Measurements from ENCODE around the gene LIG1. TPM values are rescaled to one million over a fixed set of nuclear protein-coding genes. Genes with fewer than 3 reads are reported as not detected.
"Not testable (repeated sequence)": the region's sequence is repeated elsewhere in the genome, so short reads cannot be mapped to it uniquely, and the experiment has no call there.

The LIG1 gene
- total RNA-seq, 1 donor = 11.9 TPM

DNA sequence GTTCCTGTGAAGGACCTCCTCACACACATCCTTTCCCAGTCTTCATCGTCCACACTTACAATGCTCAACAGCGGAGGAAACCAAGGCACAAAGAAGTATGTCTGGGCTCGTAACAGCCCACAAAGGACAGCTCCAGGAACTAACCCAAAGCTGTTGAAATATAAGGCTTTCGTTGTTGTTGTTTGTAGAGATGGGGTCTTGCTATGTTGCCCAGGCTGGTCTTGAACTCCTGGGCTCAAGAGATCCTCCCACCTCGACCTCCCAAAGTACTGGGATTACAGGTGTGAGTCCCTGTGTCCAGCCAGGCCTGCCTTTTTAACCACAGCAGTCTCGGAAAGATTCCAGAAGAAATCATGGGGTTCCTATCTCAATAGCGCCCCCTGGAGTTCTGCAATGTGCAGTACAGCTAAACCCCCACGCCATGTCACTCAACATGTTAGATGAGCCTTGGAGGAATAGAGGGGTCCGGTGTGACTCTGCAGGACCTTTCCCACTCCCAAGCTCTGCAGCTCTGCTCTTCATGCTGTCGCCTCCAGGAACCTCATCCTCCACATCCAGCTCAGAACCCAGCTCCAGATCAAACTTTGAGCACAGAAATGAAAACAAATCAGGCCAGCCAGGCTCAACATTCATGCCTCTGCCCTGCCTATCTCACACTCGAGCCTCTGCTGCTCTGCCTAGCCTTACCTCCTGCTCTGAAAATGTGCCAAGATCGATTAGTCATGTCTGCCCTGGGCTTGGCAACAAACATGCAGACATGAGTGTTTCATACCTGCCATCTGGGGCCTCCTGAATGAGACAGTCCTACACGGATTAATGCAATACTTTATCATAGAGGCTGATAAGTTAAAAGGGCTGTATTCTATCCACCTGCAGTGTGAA, 67.0 kb downstream of the LIG1 start:
- Histone ChIP-seq H3K9me3 (ENCODE audit: low read depth, low read length) (no peaks in the 10 kb centered on the region), H3K36me3 (ENCODE audit: insufficient read depth, low read length) (no peaks in the 10 kb centered on the region), H2AFZ (ENCODE audit: low read length) (no peak overlapping the region), H3K27me3 (ENCODE audit: insufficient read depth, low read length) (no peaks in the 10 kb centered on the region), H3K79me2 (ENCODE audit: insufficient read depth, low read length) (no peaks in the 10 kb centered on the region), H4K20me1 (ENCODE audit: insufficient read depth, low read length) (no peaks in the 10 kb centered on the region), H3K4me2 (ENCODE audit: insufficient read depth, low read length) (no peak overlapping the region), H3K4me3 (ENCODE audit: insufficient read depth, low read length) (no peak overlapping the region), H3K4me1 (ENCODE audit: insufficient read depth, low read length) (peaks cover 7% of the 10 kb centered on the region), H3K27ac (ENCODE audit: low read depth, low read length) (no peak overlapping the region)
- DNase-seq (ENCODE audit: insufficient read length, low spot score, missing footprints) = peak; percentile 94
- TF ChIP-seq, protein P1, sequence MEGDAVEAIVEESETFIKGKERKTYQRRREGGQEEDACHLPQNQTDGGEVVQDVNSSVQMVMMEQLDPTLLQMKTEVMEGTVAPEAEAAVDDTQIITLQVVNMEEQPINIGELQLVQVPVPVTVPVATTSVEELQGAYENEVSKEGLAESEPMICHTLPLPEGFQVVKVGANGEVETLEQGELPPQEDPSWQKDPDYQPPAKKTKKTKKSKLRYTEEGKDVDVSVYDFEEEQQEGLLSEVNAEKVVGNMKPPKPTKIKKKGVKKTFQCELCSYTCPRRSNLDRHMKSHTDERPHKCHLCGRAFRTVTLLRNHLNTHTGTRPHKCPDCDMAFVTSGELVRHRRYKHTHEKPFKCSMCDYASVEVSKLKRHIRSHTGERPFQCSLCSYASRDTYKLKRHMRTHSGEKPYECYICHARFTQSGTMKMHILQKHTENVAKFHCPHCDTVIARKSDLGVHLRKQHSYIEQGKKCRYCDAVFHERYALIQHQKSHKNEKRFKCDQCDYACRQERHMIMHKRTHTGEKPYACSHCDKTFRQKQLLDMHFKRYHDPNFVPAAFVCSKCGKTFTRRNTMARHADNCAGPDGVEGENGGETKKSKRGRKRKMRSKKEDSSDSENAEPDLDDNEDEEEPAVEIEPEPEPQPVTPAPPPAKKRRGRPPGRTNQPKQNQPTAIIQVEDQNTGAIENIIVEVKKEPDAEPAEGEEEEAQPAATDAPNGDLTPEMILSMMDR (IDR thresholded peaks at IDR 0.05; ENCODE audit: extremely low read depth, low read depth, low read length) = peak; percentile 87

DNA sequence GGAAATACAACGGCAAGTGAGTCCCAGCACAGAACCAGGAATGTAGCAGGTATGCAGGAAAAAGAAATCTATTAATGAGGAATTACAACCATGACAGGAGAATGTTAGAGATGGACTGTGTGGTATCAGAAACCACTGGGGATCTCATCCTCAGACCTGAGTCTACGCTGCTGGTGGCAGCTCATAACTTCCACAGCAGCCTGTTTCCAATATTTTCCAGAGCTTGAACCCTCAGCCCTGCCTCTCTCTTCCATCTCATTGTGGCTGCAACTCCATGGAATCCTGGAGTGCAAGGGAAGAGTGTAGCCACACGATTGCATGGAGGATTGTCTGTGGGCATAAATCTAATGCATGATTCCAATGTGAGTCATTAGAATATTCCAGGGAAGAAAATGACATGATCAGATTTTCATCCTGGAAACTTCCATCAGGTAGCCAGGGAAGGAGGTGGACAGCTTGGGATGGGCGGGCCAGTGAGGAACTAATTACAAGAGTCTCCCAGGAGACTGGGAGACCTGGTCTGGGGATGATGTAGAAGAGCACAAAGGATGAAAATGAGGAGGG, 74.5 kb downstream of the LIG1 start:
- Histone ChIP-seq H3K27ac (ENCODE audit: low read depth, low read length) (no peak overlapping the region), H2AFZ (ENCODE audit: low read length) (no peak overlapping the region), H3K4me2 (ENCODE audit: insufficient read depth, low read length) (no peak overlapping the region), H3K79me2 (ENCODE audit: insufficient read depth, low read length) (no peaks in the 10 kb centered on the region), H3K4me3 (ENCODE audit: insufficient read depth, low read length) (no peak overlapping the region), H4K20me1 (ENCODE audit: insufficient read depth, low read length) (no peaks in the 10 kb centered on the region), H3K9me3 (ENCODE audit: low read depth, low read length) (peaks cover 2% of the 10 kb centered on the region), H3K4me1 (ENCODE audit: insufficient read depth, low read length) (peaks cover 9% of the 10 kb centered on the region), H3K27me3 (ENCODE audit: insufficient read depth, low read length) (peaks cover 7% of the 10 kb centered on the region), H3K36me3 (ENCODE audit: insufficient read depth, low read length) (no peaks in the 10 kb centered on the region)
- TF ChIP-seq, protein P1 (IDR thresholded peaks at IDR 0.05; ENCODE audit: extremely low read depth, low read depth, low read length) = no peak
- DNase-seq (ENCODE audit: insufficient read length, low spot score, missing footprints) = peak; percentile 68

DNA sequence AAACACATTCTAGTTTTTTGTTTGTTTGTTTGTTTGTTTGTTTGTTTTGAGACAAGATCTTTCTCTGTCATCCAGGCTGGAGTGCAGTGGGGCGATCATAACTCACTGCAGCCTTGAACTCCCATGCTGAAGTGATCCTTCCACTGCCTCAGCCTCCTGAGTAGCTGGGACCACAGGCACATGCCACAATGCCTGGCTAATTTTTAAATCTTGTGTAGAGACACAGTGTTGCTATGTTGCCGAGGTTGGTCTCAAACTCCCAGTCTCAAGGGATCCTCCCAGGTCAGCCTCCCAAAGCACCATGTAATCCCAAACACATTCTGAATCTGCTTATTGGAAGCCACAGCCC, 75.3 kb downstream of the LIG1 start:
- Histone ChIP-seq H3K4me1 (ENCODE audit: insufficient read depth, low read length) (peaks cover 18% of the 10 kb centered on the region), H3K36me3 (ENCODE audit: insufficient read depth, low read length) (no peaks in the 10 kb centered on the region), H3K27me3 (ENCODE audit: insufficient read depth, low read length) (peaks cover 7% of the 10 kb centered on the region), H3K4me3 (ENCODE audit: insufficient read depth, low read length) (no peak overlapping the region), H3K27ac (ENCODE audit: low read depth, low read length) (no peak overlapping the region), H3K4me2 (ENCODE audit: insufficient read depth, low read length) (no peak overlapping the region), H3K9me3 (ENCODE audit: low read depth, low read length) (peaks cover 3% of the 10 kb centered on the region), H3K79me2 (ENCODE audit: insufficient read depth, low read length) (no peaks in the 10 kb centered on the region), H2AFZ (ENCODE audit: low read length) (no peak overlapping the region), H4K20me1 (ENCODE audit: insufficient read depth, low read length) (no peaks in the 10 kb centered on the region)
- TF ChIP-seq, protein P1 (IDR thresholded peaks at IDR 0.05; ENCODE audit: extremely low read depth, low read depth, low read length) = no peak
- DNase-seq (ENCODE audit: insufficient read length, low spot score, missing footprints) = no peak

DNA sequence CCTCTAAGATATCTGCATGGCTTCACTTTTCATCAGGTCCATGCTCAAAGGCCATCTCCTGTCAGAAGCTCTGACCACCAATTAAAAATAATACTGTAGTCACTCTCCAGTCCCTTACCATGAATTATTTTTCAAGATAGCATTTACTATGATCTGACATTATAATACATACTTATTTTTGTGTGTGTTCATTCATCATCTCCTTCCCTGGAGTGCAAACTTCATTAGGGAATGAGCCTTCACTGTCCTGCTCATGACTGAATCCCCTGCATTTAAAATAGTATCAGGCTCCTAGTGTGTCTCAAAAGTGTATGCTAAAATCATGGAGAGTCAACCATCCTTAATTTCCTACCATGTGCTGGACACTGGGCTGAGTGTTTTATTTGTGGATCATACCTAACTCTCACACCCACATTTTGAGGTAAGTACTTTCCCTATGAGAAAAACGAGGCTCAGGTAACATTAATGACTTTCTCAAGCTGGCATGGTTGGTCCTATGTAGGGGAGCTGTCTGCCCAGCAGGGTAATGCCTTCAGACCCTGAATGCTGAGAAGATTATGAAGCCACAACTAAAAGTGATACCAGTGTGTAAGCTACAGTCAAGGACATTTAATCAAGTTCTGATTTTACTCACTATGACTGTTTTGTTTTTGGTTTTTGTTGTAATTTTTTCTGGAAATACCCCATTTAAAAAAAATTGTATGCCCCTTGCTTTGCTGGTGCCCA, 75.9 kb downstream of the LIG1 start:
- peaks cover 21% of the 10 kb centered on the region for H3K4me1 ChIP-seq (ENCODE audit: insufficient read depth, low read length)
- TF ChIP-seq, protein P1 (IDR thresholded peaks at IDR 0.05; ENCODE audit: extremely low read depth, low read depth, low read length) = no peak
- no peaks in the 10 kb centered on the region for H4K20me1 ChIP-seq (ENCODE audit: insufficient read depth, low read length)
- no peaks in the 10 kb centered on the region for H3K79me2 ChIP-seq (ENCODE audit: insufficient read depth, low read length)
- H3K4me3 ChIP-seq (ENCODE audit: insufficient read depth, low read length) = no peak overlapping the region
- H3K27ac ChIP-seq (ENCODE audit: low read depth, low read length) = no peak overlapping the region
- H3K4me2 ChIP-seq (ENCODE audit: insufficient read depth, low read length) = no peak overlapping the region
- DNase-seq (ENCODE audit: insufficient read length, low spot score, missing footprints) = no peak
- peaks cover 7% of the 10 kb centered on the region for H3K27me3 ChIP-seq (ENCODE audit: insufficient read depth, low read length)
- H3K9me3 ChIP-seq (ENCODE audit: low read depth, low read length) = peaks cover 3% of the 10 kb centered on the region
- H3K36me3 ChIP-seq (ENCODE audit: insufficient read depth, low read length) = no peaks in the 10 kb centered on the region
- no peak overlapping the region for H2AFZ ChIP-seq (ENCODE audit: low read length)

DNA sequence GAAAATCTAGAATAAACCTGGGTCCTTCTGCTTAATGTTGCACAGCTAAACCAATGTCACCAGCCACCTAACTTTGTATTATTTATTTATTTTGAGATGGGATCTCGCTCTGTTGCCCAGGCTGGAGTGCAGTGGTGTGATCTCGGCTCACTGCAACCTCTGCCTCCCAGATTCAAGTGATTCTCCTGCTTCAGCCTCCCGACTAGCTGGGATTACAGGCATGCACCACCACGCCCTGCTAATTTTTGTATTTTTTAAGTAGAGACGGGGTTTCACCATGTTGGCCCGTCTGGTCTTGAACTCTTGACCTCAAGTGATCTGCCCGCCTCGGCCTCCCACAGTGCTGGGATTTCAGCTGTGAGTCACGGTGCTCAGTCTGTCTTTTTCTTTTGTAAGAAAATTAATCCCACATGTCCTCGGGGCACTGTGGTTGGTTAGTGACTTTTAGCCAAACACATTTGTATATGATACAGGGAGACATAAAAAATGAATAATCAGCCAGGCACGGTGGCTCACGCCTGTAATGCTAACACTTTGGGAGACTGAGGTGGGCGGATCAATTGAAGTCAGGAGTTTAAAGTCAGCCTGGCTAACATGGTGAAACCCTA, 78.9 kb downstream of the LIG1 start:
- not testable (repeated sequence) for H3K4me3 ChIP-seq (ENCODE audit: insufficient read depth, low read length); H3K36me3 ChIP-seq (ENCODE audit: insufficient read depth, low read length); H3K79me2 ChIP-seq (ENCODE audit: insufficient read depth, low read length); H2AFZ ChIP-seq (ENCODE audit: low read length); H3K4me2 ChIP-seq (ENCODE audit: insufficient read depth, low read length); H4K20me1 ChIP-seq (ENCODE audit: insufficient read depth, low read length); H3K27ac ChIP-seq (ENCODE audit: low read depth, low read length); H3K9me3 ChIP-seq (ENCODE audit: low read depth, low read length)
- Histone ChIP-seq H3K4me1 (ENCODE audit: insufficient read depth, low read length) (peaks cover 21% of the 10 kb centered on the region), H3K27me3 (ENCODE audit: insufficient read depth, low read length) (peaks cover 20% of the 10 kb centered on the region)
- DNase-seq (ENCODE audit: insufficient read length, low spot score, missing footprints) = peak; percentile 91

All from osteoblast (primary cell).